HEK293T (cell line): ENCODE measurements around the gene ESPN.

Experiments used
- ARNT ChIP-seq: fragments of 450-650 bp; IDR thresholded peaks from 2 replicates; pipeline ENCODE4 v1.6.1; 2017; ENCODE audit warnings: mild to moderate bottlenecking
- L3MBTL2 ChIP-seq: fragments of 450-650 bp; conservative IDR thresholded peaks from 2 replicates; pipeline ENCODE4 v1.6.1; 2016; ENCODE audit warnings: mild to moderate bottlenecking
- NFRKB ChIP-seq: fragments of 450-650 bp; IDR thresholded peaks from 2 replicates; pipeline ENCODE4 v1.6.1; 2016; ENCODE audit warnings: mild to moderate bottlenecking, moderate library complexity

GRCh38 chr1:6385488-6386191 is 38.9 kb upstream of the ESPN start:
- no peak for TF ChIP-seq NFRKB
- no peak for TF ChIP-seq ARNT
- TF ChIP-seq L3MBTL2, result no peak
